ENCODE measurements around the gene CSPG4.
"Not testable (repeated sequence)": the region's sequence is repeated elsewhere in the genome, so short reads cannot be mapped to it uniquely, and the experiment has no call there.

The CSPG4 gene

GRCh38 chr15:75689429-75689828, 23.2 kb downstream of the CSPG4 start:
- DNase-seq (ENCODE audit: extremely low read depth in 1 of 2, low read depth in 1 of 2) = not testable (repeated sequence)

- no peak for DNase-seq (ENCODE audit: extremely low read depth in 1 of 2, low read depth in 1 of 2)
Observed at GRCh38 chr15:75688831-75689230, 23.8 kb downstream of the CSPG4 start.

GRCh38 chr15:75688278-75688557, 24.4 kb downstream of the CSPG4 start:
- DNase-seq (ENCODE audit: extremely low read depth in 1 of 2, low read depth in 1 of 2) = no peak

DNA sequence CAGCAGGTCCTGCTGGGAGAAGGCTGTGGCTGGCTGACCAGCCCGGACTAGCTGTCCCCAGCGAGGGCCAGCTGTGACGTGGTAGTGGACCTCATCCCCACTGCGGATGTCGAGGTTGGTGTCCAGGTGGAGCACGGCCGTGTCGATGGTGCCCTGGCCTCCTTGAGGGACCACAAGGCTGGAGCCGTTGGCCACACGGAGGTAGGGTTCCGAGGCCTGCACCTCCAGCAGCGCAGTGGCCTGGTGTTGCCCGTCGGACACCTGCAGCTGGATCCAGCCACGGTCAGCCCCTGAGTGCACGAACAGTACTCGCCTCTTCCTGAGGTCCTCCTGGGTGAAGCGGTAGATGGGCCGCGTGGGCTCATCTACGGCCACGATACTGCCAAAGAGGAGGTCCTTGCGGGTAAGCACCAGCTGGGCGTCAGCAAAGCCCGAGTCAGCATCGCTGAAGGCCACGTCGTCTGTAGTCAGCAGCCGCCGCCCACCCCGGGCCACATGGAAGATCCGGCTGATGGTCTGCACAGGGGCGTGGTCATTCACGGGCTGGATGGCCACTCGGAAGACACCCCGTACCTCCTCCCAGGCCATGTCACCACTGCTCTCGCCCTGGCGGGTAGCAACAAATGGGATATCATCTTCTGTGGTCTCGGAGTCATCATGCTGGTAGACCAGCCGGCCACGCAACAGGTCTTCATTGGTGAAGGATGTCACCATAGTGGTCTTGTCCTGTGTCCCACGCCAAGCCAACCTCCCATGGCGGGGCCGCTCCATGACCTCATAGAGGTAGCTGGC, 25.0 kb downstream of the CSPG4 start:
- no peak for DNase-seq (ENCODE audit: extremely low read depth in 1 of 2, low read depth in 1 of 2)

- peak; percentile 56 to 66 for DNase-seq (ENCODE audit: extremely low read depth in 1 of 2, low read depth in 1 of 2)
Observed at GRCh38 chr15:75686212-75686642, 26.4 kb downstream of the CSPG4 start.

- DNase-seq (ENCODE audit: extremely low read depth in 1 of 2, low read depth in 1 of 2) = no peak
Observed at GRCh38 chr15:75685195-75685594, 27.5 kb downstream of the CSPG4 start.

DNA sequence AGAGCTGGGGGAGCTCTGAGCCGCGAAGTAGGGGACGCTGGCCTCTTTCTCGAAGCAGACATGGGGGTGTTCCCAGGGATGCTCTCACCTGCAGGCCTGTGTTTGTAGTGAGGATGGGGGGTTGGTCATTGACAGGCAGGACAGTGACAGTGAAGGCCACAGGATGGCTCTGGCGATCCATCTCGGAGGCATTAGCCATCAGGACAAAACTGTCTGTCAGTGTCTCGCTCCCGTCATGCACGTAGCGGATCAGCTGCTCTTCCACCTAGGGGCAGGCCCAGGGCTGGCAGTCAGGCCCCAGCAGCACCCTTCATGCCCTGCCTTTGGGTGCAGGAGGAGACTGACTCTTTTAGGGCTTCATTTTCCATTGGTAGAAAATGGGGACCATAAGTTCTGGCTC, 28.0 kb downstream of the CSPG4 start:
- no peak for DNase-seq (ENCODE audit: extremely low read depth in 1 of 2, low read depth in 1 of 2)

DNA sequence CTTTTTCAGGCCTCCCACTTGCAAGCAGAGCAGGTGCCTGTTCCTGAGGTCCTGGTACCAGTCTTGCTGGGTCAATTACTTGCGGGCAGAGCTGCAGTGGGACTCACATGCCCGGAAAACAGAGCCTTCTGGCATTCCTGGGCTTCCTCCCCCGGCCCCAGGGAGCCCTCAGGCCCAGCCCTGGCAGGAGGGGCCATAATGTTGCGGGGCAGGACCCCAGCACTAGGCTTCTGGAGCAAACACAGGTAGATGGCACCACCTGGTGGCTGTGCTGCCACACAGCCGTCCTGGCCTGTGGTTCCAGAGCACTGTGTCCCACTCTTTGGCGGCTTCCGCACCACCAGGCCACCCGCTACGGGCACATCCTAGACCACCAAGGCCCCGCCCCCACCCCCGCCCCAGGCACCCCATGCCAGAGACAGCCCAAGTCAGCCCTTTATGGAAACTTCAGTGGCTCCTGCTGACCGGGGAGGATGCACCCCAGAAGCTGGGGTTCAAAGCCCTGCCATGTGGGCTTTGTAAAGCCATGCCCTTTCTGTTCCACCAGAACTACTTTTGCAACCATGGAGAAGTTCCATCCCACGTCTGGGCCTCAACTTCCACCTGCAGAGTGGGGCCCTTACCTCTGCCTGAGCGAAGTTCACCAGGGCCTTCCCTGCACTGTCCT, 28.9 kb downstream of the CSPG4 start:
- DNase-seq (ENCODE audit: extremely low read depth in 1 of 2, low read depth in 1 of 2) = peak; percentile 41 to 52

DNA sequence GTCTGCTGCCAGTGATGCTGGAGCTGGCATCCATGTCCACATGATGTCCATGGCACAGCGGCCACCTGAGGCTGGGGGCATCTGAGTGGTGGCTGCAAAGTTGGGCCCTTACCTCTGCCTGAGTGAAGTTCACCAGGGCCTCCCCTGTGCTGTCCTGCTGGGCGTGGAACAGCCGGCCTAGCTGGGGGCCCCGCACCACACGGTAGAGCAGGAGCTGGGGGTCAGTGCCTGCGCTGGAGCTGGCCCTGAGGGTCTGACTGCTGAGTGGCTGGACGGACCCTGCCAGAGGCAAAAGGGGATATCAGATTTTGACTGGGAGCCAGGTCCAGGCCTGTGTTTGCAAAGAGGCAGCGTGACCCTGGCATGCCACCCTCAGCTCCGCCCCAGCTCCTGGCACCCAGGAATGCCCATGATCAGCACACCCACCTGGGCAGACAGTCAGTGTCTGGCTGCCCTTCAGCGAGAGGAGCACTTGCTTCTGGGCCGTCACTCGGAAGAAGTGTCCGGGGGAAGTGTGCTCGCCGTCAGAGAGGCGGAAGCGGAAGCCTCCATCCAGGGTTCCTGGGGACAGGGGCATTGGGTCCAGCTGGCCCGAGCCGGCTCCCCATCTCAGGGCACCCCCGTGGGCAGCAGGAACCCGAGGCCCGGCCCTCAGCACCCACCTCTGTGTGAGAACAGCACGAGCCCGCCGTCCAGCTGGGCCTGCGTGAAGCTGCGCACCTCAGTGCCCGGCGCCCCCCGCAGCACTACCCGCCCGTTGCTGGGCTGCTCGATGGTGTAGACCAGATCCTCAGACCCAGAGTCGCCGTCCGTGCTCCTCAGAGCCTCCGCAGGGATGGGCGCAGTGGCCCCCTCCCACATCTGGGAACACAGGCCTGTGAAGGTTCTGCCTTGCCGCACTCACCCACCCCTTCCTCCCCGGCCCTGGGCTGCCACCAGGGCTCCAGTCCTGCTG, 30.2 kb downstream of the CSPG4 start:
- no peak for DNase-seq (ENCODE audit: extremely low read depth in 1 of 2, low read depth in 1 of 2)

GRCh38 chr15:75680007-75680789, 32.5 kb downstream of the CSPG4 start:
- no peak for DNase-seq (ENCODE audit: extremely low read depth in 1 of 2, low read depth in 1 of 2)

DNA sequence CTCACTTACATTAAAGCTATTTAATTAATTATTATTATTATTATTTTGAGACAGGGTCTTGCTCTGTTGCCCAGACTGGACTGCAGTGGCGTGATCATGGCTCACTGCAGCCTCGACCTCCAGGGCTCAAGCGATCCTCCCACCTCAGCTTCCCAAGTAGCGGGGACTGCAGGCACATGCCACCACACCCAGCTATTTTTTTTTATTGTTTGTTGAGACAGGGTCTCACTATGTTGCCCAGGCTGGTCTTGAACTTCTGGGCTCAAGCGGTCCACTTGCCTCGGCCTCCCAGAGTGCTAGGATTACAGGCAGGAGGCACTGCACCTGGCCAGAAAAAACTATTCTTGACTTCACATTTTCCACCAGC, 34.3 kb downstream of the CSPG4 start:
- DNase-seq (ENCODE audit: extremely low read depth in 1 of 2, low read depth in 1 of 2) = not testable (repeated sequence)

DNA sequence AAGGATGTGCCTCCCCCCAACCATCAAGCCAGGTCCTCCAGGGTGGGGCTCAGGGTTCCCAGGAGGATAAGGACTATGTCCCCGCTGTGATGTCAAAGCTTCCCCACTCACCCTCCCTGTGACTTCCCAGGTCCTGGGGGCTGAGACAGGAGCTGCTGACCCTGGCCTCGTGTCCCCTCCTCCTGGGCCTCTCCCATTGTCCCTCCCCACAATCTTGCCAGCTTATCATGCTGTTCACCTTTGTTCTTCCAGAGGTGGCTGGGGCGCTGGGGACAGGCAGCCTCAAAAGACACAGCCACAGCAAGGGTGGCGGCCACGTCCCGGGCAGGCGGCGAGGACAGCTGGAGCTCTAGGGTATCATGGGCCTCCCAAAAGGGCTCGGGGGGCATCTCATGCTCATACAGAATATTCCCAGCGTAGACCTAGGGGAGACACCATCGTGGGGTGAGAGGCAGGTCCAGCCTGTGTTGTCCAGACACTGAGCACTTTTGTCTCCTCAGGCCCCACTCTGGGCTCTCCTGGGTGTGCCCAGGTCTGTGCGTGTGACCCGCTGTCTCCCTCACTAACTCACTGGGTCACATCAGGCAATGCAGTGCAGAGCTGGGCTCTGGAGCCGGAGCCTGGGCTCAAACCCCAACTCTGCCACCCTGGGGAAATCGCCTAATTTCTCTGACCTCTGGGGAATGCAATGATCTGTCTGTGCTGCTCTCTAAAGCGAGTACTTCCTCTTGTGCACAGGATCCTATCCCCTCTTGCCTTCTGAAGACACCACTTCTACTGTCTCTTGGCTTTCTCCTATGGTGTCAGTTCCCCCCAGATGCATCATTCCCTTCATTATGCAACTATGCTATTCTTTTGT, 35.0 kb downstream of the CSPG4 start:
- no peak for DNase-seq (ENCODE audit: extremely low read depth in 1 of 2, low read depth in 1 of 2)

DNA sequence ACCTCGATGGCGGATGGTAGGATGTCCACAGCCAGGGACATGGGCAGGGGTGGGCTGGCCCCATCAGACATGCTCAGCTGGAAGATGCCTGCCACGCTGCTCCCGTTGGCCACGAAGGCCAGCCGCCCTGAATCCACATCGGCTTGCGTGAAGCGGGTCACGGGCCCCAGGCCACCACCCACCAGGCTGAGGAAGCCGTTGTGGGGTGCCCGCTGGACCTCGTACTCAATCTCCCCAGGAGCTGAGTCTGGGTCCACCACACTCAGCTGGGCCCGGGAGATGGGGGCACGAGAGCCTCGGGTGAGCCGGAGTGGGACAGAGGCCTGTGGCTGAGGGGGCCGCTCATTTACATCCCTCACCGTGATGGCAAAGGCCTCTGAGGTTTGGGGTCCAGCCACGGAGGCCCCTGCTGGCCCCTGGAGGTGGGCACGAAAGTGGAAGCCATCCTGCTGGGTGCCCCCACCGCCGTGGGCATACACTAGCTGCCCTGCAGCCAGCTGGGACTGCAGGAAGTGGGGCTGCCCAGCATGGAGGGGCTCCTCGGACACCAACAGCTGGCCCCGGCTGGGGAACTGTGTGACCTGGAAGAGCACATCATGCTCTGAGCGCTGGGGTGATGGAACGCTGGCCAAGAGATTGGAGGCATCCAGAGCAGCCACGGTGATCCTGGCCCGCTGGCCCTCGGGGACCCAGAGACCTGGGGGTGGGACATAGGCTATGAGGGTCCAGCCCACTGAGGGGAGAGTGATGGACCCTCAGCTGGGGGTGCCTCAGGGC, 35.8 kb downstream of the CSPG4 start:
- DNase-seq (ENCODE audit: extremely low read depth in 1 of 2, low read depth in 1 of 2) = no peak

DNA sequence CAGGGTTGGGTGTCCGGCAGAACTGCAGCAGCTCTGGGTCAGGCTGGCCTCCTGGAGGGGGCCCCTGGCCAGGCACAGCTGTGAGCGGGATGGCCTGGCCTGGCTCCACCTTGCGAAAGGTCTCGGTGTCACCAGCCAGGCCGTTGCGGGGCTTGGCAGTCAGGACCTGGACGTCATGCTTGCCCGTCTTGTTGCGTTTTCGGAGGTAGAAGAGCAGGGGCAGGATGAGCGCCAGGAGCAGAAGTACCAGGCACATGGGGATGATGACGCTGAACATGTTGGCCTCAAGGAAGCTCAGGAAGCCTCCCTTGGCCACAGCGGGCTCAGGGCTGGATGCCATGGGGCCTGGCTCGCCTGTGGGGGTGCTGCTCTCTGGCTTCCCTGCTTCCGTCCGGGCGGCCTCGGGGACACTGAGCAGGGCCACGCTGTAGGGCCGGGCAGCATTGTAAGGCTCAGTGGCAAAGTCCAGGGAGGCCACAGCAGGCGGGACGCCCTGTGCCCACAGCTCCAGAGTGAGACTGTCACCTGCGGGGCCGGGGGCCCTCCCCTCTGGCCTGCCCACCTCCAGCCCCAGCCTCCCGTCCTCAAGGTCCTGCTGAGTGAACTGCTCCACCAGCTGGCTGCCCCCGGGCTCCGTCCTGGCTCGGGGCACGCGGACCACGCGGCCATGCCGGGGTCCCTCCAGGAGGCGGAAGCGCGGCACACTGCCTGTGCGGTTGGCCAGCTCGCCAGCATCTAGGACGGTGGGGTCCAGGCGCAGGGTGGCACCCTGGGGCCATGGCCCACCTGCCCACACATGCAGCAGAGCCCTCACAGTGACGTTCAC, 36.9 kb downstream of the CSPG4 start:
- no peak for DNase-seq (ENCODE audit: extremely low read depth in 1 of 2, low read depth in 1 of 2)

GRCh38 chr15:75674366-75674765, 38.3 kb downstream of the CSPG4 start:
- no peak for DNase-seq (ENCODE audit: extremely low read depth in 1 of 2, low read depth in 1 of 2)

DNA sequence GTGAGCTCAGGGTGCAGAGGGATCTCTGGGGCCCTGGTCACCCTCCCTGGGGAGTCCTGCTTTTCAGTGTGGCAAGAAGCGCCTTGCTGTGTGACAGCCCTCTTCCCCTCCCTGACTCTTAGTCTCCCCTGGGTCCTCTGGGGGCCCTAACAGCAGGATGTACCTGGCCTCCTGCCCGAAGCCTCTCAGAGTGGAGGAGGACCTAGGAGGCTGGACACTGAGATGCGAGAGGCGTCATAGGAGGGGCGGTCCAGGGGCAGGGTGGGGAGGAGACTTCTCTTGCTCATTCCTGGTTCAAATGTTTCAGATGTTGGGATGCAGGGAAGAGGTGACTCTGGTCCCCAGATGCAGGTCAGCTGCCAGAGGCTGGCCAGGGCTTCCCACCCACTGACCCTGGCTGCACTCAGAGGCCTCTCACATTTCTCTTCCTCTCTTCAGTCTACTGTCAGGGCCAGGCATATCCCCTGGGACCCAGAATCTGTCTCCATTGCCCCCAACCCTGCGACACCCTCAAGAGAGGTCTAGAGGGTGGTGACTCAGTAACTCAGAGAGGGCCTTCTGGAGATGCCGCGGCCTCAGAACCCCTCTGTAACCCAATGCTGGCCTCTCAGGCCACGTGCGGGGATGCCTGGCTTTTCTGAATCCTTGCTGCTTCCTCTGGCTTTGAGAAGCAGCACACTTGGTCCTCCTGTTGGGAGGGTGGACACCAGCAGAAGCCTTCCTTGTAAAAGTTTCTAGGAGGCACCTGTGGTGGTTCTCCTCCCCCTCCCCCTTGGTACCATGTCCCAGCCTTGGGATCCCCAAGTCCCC, 39.0 kb downstream of the CSPG4 start:
- no peak for DNase-seq (ENCODE audit: extremely low read depth in 1 of 2, low read depth in 1 of 2)

- no peak for DNase-seq (ENCODE audit: extremely low read depth in 1 of 2, low read depth in 1 of 2)
Observed at GRCh38 chr15:75672646-75673425, 39.8 kb downstream of the CSPG4 start.
